GM18508 (cell line): ENCODE results near the gene SGPL1.

ENCODE experiments used
- ATAC-seq: cut with Tn5 transposase; IDR thresholded peaks from one replicate; pipeline ENCODE4 v1.9.1; 2021; ENCODE audit warnings: moderate number of reproducible peaks; ENCODE audit not compliant: insufficient read depth, unreplicated experiment

SGPL1 gene

GRCh38 chr10:70806841-70807240 is 8.9 kb upstream of the SGPL1 start:
- no peak for ATAC-seq

- no peak for ATAC-seq
Observed at GRCh38 chr10:70807556-70807955, 8.2 kb upstream of the SGPL1 start.

- ATAC-seq, result no peak
Observed at GRCh38 chr10:70809011-70809611, 6.6 kb upstream of the SGPL1 start.

GRCh38 chr10:70809726-70810125 is 6.0 kb upstream of the SGPL1 start:
- ATAC-seq, result no peak

GRCh38 chr10:70810967-70811366 is 4.8 kb upstream of the SGPL1 start:
- no peak for ATAC-seq

GRCh38 chr10:70811881-70812280 is 3.9 kb upstream of the SGPL1 start:
- no peak for ATAC-seq

GRCh38 chr10:70812814-70813213 is 2.9 kb upstream of the SGPL1 start:
- ATAC-seq, result no peak

- ATAC-seq, result no peak
Observed at GRCh38 chr10:70814126-70814525, 1.6 kb upstream of the SGPL1 start.

- ATAC-seq, result no peak
Observed at GRCh38 chr10:70816220-70816894, 609 bp downstream of the SGPL1 start.

- no peak for ATAC-seq
Observed at GRCh38 chr10:70820976-70821750, 5.4 kb downstream of the SGPL1 start.

- no peak for ATAC-seq
Observed at GRCh38 chr10:70822076-70822820, 6.5 kb downstream of the SGPL1 start.

GRCh38 chr10:70827086-70827757 is 11.5 kb downstream of the SGPL1 start:
- no peak for ATAC-seq

- no peak for ATAC-seq
Observed at GRCh38 chr10:70828923-70829322, 13.2 kb downstream of the SGPL1 start.

- ATAC-seq, result no peak
Observed at GRCh38 chr10:70829543-70829942, 13.8 kb downstream of the SGPL1 start.

GRCh38 chr10:70830164-70830563 is 14.4 kb downstream of the SGPL1 start:
- ATAC-seq, result no peak

- no peak for ATAC-seq
Observed at GRCh38 chr10:70832221-70832620, 16.5 kb downstream of the SGPL1 start.

GRCh38 chr10:70832852-70833528 is 17.2 kb downstream of the SGPL1 start:
- ATAC-seq, result no peak

GRCh38 chr10:70833601-70834000 is 17.9 kb downstream of the SGPL1 start:
- no peak for ATAC-seq

GRCh38 chr10:70834021-70834420 is 18.3 kb downstream of the SGPL1 start:
- no peak for ATAC-seq
